GM12878 (cell line): ENCODE measurements around the gene CYTH2. TPM values are rescaled to one million over a fixed set of nuclear protein-coding genes. Genes with fewer than 3 reads are reported as not detected.

Experiments used
- ATAC-seq: fragments of 200-7000 bp; cut with Tn5 transposase; 3 replicates; pipeline ENCODE4 v1.9.1; 2020; ENCODE audit warnings: mild to moderate bottlenecking, moderate library complexity
- BruUV-seq: library from RNA; stranded (reverse); fragments of 400-500 nt; replicated peaks from 2 replicates; lab custom pipeline; 2021; lab: Mats Ljungman, UMichigan
- CTCF ChIA-PET: fragments of 300-600 bp; sonication (Branson Sonifier 250); formaldehyde crosslinking; extraction: SDS; loops from one replicate; lab custom pipeline; 2021; ENCODE audit warnings: inconsistent platforms; lab: Yijun Ruan, JAX
- POLR2A ChIA-PET: fragments of 350-600 bp; formaldehyde crosslinking; extraction: SDS; loops from one replicate; lab custom pipeline; 2021; ENCODE audit warnings: inconsistent platforms; lab: Charles Lee
- RAD21 ChIA-PET: fragments of 300-600 bp; sonication (Branson Sonifier 250); formaldehyde crosslinking; loops from one replicate; lab custom pipeline; 2023; ENCODE audit warnings: antibody characterized with exemption; ENCODE audit not compliant: unreplicated experiment; lab: Charles Lee
- SMC1A ChIA-PET: fragments of 300-600 bp; sonication (Branson Sonifier 250); formaldehyde crosslinking; loops from one replicate; lab custom pipeline; 2023; ENCODE audit not compliant: unreplicated experiment, uncharacterized antibody; lab: Charles Lee
- DNase-seq: peaks from one replicate; pipeline ENCODE4 v3.0.0-alpha.2; 2011; ENCODE audit warnings: low read depth, low spot score
- FAIRE-seq: peaks from 3 replicates; lab custom pipeline; 2011; peaks lifted over from hg19 to GRCh38; lab: Jason Lieb, UNC
- H2AFZ ChIP-seq: 2 replicates; pipeline ENCODE4 v1.6.0; 2011; ENCODE audit warnings: low read depth, low read length, control low read depth; ENCODE audit not compliant: control insufficient read depth
- H3K27ac ChIP-seq: 2 replicates; pipeline ENCODE4 v1.5.1; 2011; ENCODE audit warnings: control low read depth; ENCODE audit not compliant: control insufficient read depth, insufficient read depth
- H3K27me3 ChIP-seq, 2 experiments: replicated peaks in 1 of 2; 2 replicates each; pipeline versions ENCODE4 v1.6.0 to v1.6.1; 2011; ENCODE audit warnings: low read length in 1 of 2; ENCODE audit not compliant: control insufficient read depth in 2 of 2, insufficient read depth in 2 of 2
- H3K36me3 ChIP-seq, 2 experiments: 2 replicates each; pipeline ENCODE4 v1.5.1; 2011; ENCODE audit warnings: low read length in 1 of 2; ENCODE audit not compliant: control insufficient read depth in 2 of 2, insufficient read depth in 2 of 2
- H3K4me1 ChIP-seq: 2 replicates; pipeline ENCODE4 v1.6.1; 2011; ENCODE audit warnings: mild to moderate bottlenecking, low read length, moderate library complexity, mixed read lengths; ENCODE audit not compliant: control insufficient read depth, insufficient read depth
- H3K4me2 ChIP-seq: 2 replicates; pipeline ENCODE4 v1.6.0; 2011; ENCODE audit warnings: control low read depth; ENCODE audit not compliant: control insufficient read depth, insufficient read depth
- H3K4me3 ChIP-seq: fragments of 200-600 bp; sonication (generic); 2 replicates; pipeline ENCODE4 v1.5.1; 2016
- H3K79me2 ChIP-seq: 2 replicates; pipeline ENCODE4 v1.6.0; 2011; ENCODE audit warnings: low read length; ENCODE audit not compliant: control insufficient read depth, insufficient read depth
- H3K9ac ChIP-seq: 2 replicates; pipeline ENCODE4 v1.8.0; 2011; ENCODE audit warnings: low read length, control low read depth, mixed read lengths; ENCODE audit not compliant: control insufficient read depth, insufficient read depth
- H3K9me3 ChIP-seq: replicated peaks from 3 replicates; pipeline ENCODE4 v1.5.1; 2011; ENCODE audit warnings: mild to moderate bottlenecking, low read length; ENCODE audit not compliant: control insufficient read depth, insufficient read depth
- H4K20me1 ChIP-seq: 2 replicates; pipeline ENCODE4 v1.6.0; 2011; ENCODE audit not compliant: control insufficient read depth, insufficient read depth
- CHD4 ChIP-seq: fragments of 200-600 bp; sonication (generic); IDR thresholded peaks from 2 replicates; pipeline ENCODE4 v1.6.1; 2016; ENCODE audit warnings: mild to moderate bottlenecking
- ETV6 ChIP-seq, 2 experiments: fragments of 450-650 bp in 1 of 2; IDR thresholded peaks in 1 of 2; conservative IDR thresholded peaks in 1 of 2; 2 replicates each; pipeline ENCODE4 v1.6.1; 2014; ENCODE audit warnings: antibody characterized with exemption in 1 of 2, borderline replicate concordance in 1 of 2, low read depth in 1 of 2, mild to moderate bottlenecking in 1 of 2, moderate library complexity in 1 of 2
- GATAD2B ChIP-seq: fragments of 450-650 bp; conservative IDR thresholded peaks from 2 replicates; pipeline ENCODE4 v1.6.1; 2017; ENCODE audit warnings: low read depth, mild to moderate bottlenecking, moderate library complexity
- JUNB ChIP-seq: IDR thresholded peaks from 2 replicates; pipeline ENCODE4 v1.6.1; 2016; ENCODE audit warnings: antibody characterized with exemption, mild to moderate bottlenecking
- MTA3 ChIP-seq: IDR thresholded peaks from 2 replicates; pipeline ENCODE4 v1.6.1; 2012; ENCODE audit warnings: low read length, inconsistent platforms, borderline replicate concordance
- MXI1 ChIP-seq: fragments of 150-350 bp; IDR thresholded peaks from 2 replicates; pipeline ENCODE4 v1.6.1; 2011; ENCODE audit warnings: low read depth, mild to moderate bottlenecking, inconsistent platforms, low read length, improper control_type of control experiment
- YBX1 ChIP-seq: fragments of 450-650 bp; IDR thresholded peaks from 2 replicates; pipeline ENCODE4 v1.6.1; 2016; ENCODE audit warnings: antibody characterized with exemption
- WGBS: methylation state at CpG from one replicate; pipeline ENCODE4 v1.1.6; 2016; ENCODE audit warnings: low lambda C conversion rate; ENCODE audit not compliant: insufficient replicate concordance, insufficient coverage; ENCODE audit errors: missing lambda C conversion rate; 5-methylcytosine and 5-hydroxymethylcytosine counted together
- in situ Hi-C: fragments of 300-500 bp; cut with MboI; formaldehyde crosslinking; loops from 9 replicates; pipeline ENCODE4 v1.14.3; 2018; ENCODE audit warnings: mixed read lengths
- intact Hi-C: fragments of 100-400 bp; cut with micrococcal nuclease; formaldehyde crosslinking; loops from one replicate; pipeline ENCODE4 v1.14.2; 2022; ENCODE audit not compliant: unreplicated experiment
- polyA plus RNA-seq, 11 experiments: library from polyadenylated mRNA; depleted of rRNA in 4 of 11; unstranded in 6 of 11; stranded (reverse) in 5 of 11; fragments of >200 nt; fragmentation: Nextera tagmentation in 4 of 11; fragmentation: Illumina TruSeq in 1 of 11; extraction: Ambion mirVana in 4 of 11; extraction: Trizol in 1 of 11; gene quantifications; 1 replicate in 1 of 11; 2 replicates in 10 of 11; pipeline versions ENCODE4 v1.2.1 to v1.2.3, GENCODE V29; 2011 to 2016; ENCODE audit warnings: inconsistent platforms in 2 of 11, missing spikeins in 2 of 11, low read depth in 1 of 11
- total RNA-seq, 4 experiments: library from RNA; depleted of rRNA in 3 of 4; stranded (reverse); fragments of >200 nt in 3 of 4; fragmentation: Illumina TruSeq in 1 of 4; extraction: Trizol in 1 of 4; gene quantifications; 2 replicates each; pipeline versions ENCODE4 v1.2.1 to v1.2.3, GENCODE V29; 2013 to 2021
- TF ChIP-seq, protein P1 (sequence below): IDR thresholded peaks from 2 replicates; pipeline ENCODE4 v1.6.1; 2011; ENCODE audit warnings: mild to moderate bottlenecking, low read depth, low read length, moderate library complexity; ENCODE audit not compliant: insufficient replicate concordance
- TF ChIP-seq, protein P2 (sequence below): fragments of 450-650 bp; IDR thresholded peaks from 2 replicates; pipeline ENCODE4 v1.6.1; 2017; ENCODE audit warnings: antibody characterized with exemption, mild to moderate bottlenecking, moderate library complexity
- TF ChIP-seq, protein P3 (sequence below): fragments of 450-650 bp; IDR thresholded peaks from 2 replicates; pipeline ENCODE4 v1.6.1; 2016; ENCODE audit warnings: mild to moderate bottlenecking, moderate library complexity, borderline replicate concordance

The CYTH2 gene
- total and polyA plus RNA-seq, 10 of the 15 experiments (the other 5 are each of a cell fraction or from before 2014, with no cell fraction given), result 1.3 to 31.9 (median 22.2) TPM

DNA sequence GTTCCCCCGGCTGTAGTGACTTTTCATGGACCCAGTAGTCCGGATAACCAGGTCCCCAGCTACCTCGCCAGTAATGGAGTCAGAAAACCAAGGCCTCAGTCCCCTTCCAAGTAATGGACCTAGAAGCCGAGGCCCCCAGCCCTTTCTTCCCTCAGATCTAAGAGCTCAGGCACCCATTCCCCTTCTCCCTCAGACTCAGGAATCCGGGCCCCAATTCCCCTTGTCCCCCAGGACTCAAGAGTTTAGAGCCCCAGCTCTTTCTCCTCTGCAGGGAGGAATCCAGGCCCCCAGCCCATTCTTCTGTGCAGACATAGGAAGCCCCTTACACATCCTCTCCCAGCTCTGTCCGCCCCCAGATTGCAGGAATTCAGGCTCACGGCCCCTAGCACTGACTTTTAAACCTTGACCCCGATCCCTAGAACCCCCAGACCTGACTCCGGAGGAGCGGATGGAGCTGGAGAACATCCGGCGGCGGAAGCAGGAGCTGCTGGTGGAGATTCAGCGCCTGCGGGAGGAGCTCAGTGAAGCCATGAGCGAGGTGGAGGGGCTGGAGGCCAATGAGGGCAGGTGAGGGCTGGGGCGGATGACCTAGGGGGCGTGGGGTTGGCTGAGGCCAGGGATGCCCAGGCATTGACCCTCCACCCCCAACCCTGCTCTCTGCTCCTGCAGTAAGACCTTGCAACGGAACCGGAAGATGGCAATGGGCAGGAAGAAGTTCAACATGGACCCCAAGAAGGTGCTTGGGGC, 938 bp downstream of the CYTH2 start:
- ChIA-PET SMC1A (interaction anchor here (0.8 to 1.2 kb wide), 3 partner anchors 19 to 137 kb away, joined by 3 read pairs; no protein-coding TSS in a partner anchor), RAD21 (interaction anchor here (0.5 to 1.5 kb wide), 2 partner anchors 20 to 461 kb away, joined by 4 to 7 read pairs; no protein-coding TSS in a partner anchor), POLR2A (interaction anchor here (0.6 to 1.0 kb wide), 4 partner anchors 8 to 154 kb away, joined by 3 to 5 read pairs (median 4); partner anchors contain the start of genes SYNGR4 and TMEM143), CTCF (interaction anchor here (0.5 to 2.4 kb wide), 3 partner anchors 20 to 125 kb away, joined by 3 to 10 read pairs (median 5); no protein-coding TSS in a partner anchor)
- in situ Hi-C loops, result no loop called here
- intact Hi-C loops, result no loop called here
- peaks cover 9% of the 10 kb centered on the region for H3K79me2 ChIP-seq
- H3K27me3 ChIP-seq, result no peaks in the 10 kb centered on the region
- no peak for FAIRE-seq
- peaks cover 8% of the 10 kb centered on the region; the same call in 1 of the 2 replicates for H3K4me1 ChIP-seq
- H3K9me3 ChIP-seq, result no peaks in the 10 kb centered on the region
- peak overlapping the region; percentile 82 for H3K4me3 ChIP-seq
- H4K20me1 ChIP-seq, result peaks cover 3% of the 10 kb centered on the region; the same call in 1 of the 2 replicates
- H3K4me2 ChIP-seq, result peak overlapping the region; percentile 66
- H3K27ac ChIP-seq, result peak overlapping the region; percentile 78; the same call in 1 of the 2 replicates
- 65% methylated on average over 20 of the region's 20 CpGs for WGBS
- no peak overlapping the region for H2AFZ ChIP-seq
- peaks cover 4 to 9% of the 10 kb centered on the region in 2 experiments; a peak in 3 of 4 replicates for H3K36me3 ChIP-seq
- no peak for TF ChIP-seq YBX1
- TF ChIP-seq GATAD2B, result no peak
- TF ChIP-seq, protein P1, sequence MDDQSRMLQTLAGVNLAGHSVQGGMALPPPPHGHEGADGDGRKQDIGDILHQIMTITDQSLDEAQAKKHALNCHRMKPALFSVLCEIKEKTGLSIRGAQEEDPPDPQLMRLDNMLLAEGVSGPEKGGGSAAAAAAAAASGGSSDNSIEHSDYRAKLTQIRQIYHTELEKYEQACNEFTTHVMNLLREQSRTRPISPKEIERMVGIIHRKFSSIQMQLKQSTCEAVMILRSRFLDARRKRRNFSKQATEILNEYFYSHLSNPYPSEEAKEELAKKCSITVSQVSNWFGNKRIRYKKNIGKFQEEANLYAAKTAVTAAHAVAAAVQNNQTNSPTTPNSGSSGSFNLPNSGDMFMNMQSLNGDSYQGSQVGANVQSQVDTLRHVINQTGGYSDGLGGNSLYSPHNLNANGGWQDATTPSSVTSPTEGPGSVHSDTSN, result no peak
- no peak for TF ChIP-seq MXI1
- no peak for TF ChIP-seq ETV6 (conservative IDR thresholded peaks at IDR 0.05 in 1 of 2, IDR thresholded peaks at IDR 0.05 in 1 of 2; ENCODE audit: borderline replicate concordance in 1 of 2, low read depth in 1 of 2)
- TF ChIP-seq, protein P2, sequence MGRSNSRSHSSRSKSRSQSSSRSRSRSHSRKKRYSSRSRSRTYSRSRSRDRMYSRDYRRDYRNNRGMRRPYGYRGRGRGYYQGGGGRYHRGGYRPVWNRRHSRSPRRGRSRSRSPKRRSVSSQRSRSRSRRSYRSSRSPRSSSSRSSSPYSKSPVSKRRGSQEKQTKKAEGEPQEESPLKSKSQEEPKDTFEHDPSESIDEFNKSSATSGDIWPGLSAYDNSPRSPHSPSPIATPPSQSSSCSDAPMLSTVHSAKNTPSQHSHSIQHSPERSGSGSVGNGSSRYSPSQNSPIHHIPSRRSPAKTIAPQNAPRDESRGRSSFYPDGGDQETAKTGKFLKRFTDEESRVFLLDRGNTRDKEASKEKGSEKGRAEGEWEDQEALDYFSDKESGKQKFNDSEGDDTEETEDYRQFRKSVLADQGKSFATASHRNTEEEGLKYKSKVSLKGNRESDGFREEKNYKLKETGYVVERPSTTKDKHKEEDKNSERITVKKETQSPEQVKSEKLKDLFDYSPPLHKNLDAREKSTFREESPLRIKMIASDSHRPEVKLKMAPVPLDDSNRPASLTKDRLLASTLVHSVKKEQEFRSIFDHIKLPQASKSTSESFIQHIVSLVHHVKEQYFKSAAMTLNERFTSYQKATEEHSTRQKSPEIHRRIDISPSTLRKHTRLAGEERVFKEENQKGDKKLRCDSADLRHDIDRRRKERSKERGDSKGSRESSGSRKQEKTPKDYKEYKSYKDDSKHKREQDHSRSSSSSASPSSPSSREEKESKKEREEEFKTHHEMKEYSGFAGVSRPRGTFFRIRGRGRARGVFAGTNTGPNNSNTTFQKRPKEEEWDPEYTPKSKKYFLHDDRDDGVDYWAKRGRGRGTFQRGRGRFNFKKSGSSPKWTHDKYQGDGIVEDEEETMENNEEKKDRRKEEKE, result no peak
- no peak for TF ChIP-seq CHD4
- TF ChIP-seq, protein P3, sequence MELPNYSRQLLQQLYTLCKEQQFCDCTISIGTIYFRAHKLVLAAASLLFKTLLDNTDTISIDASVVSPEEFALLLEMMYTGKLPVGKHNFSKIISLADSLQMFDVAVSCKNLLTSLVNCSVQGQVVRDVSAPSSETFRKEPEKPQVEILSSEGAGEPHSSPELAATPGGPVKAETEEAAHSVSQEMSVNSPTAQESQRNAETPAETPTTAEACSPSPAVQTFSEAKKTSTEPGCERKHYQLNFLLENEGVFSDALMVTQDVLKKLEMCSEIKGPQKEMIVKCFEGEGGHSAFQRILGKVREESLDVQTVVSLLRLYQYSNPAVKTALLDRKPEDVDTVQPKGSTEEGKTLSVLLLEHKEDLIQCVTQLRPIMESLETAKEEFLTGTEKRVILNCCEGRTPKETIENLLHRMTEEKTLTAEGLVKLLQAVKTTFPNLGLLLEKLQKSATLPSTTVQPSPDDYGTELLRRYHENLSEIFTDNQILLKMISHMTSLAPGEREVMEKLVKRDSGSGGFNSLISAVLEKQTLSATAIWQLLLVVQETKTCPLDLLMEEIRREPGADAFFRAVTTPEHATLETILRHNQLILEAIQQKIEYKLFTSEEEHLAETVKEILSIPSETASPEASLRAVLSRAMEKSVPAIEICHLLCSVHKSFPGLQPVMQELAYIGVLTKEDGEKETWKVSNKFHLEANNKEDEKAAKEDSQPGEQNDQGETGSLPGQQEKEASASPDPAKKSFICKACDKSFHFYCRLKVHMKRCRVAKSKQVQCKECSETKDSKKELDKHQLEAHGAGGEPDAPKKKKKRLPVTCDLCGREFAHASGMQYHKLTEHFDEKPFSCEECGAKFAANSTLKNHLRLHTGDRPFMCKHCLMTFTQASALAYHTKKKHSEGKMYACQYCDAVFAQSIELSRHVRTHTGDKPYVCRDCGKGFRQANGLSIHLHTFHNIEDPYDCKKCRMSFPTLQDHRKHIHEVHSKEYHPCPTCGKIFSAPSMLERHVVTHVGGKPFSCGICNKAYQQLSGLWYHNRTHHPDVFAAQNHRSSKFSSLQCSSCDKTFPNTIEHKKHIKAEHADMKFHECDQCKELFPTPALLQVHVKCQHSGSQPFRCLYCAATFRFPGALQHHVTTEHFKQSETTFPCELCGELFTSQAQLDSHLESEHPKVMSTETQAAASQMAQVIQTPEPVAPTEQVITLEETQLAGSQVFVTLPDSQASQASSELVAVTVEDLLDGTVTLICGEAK, result no peak
- TF ChIP-seq JUNB, result no peak
- no peak for TF ChIP-seq MTA3
- TF ChIP-seq, all 136 proteins: peak for 0
- H3K9ac ChIP-seq, result peak overlapping the region; percentile 84
- ATAC-seq (no peak), DNase-seq (no peak)
- no TSS peak for BruUV-seq
